ENCODE results near the gene NSMF. TPM values are rescaled to one million over a fixed set of nuclear protein-coding genes. Genes with fewer than 3 reads are reported as not detected.

The NSMF gene
- total and polyA plus RNA-seq, 2 donors (not counting 1 experiment from before 2014, with no cell fraction given) = 28.7 to 59.4 TPM

DNA sequence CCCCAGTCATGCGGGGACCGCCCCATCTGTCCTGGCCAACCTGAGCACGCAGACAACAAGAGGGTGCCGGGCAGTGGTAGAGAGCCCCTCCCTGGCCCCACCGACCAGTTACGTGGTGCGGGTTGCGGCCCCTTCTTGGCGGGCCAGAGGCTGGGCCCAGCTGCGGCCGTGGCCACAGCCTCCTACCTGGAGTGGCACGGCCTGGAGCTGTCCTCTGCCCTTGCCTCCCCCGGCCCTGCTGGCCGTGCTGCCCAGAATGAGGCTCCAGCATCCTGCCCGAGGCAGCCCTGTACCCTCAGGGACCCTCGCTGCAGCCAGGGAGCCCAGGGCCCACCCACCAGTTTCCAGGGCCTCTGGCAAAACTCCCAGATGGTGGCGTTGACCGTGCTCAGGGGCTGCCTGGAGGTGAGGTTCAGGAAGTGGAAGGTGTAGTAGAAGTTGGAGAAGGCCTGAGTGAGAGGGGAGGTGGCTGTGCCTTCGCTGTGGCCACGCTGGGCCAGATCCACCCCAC, 23.7 kb downstream of the NSMF start:
- Histone ChIP-seq H3K36me3 (replicated peaks in 1 of 2; ENCODE audit: control extremely low read depth in 1 of 2, control insufficient read depth in 1 of 2, extremely low read depth in 1 of 2, insufficient read depth in 2 of 2, low read length in 1 of 2) (no peaks in the 10 kb centered on the region), H3K4me2 (replicated peaks; ENCODE audit: low read depth, low read length, poor library complexity, severe bottlenecking) (no peak overlapping the region), H3K4me3 (ENCODE audit: control extremely low read depth in 1 of 5, extremely low read depth in 1 of 5, insufficient read depth in 1 of 5, low read depth in 2 of 5, low read length in 4 of 5) (no peak overlapping the region), H3K27me3 (replicated peaks in 1 of 4; ENCODE audit: control extremely low read depth in 1 of 4, control insufficient read depth in 3 of 4, insufficient read depth in 4 of 4, low read length in 3 of 4) (peaks cover 0 to 21% (median 5%) of the 10 kb centered on the region in 4 experiments), H2AFZ (ENCODE audit: insufficient read depth, low read depth, low read length, poor library complexity, severe bottlenecking) (no peak overlapping the region), H3K9me3 (ENCODE audit: control extremely low read depth in 1 of 3, control insufficient read depth in 2 of 3, insufficient read depth in 1 of 3, low read length in 2 of 3) (peaks cover 0 to 7% (median 0%) of the 10 kb centered on the region in 3 donors), H4K20me1 (ENCODE audit: control insufficient read depth, insufficient read depth, low read length, poor library complexity, severe bottlenecking) (no peaks in the 10 kb centered on the region), H3K9ac (ENCODE audit: low read length) (no peak overlapping the region), H3K79me2 (ENCODE audit: control insufficient read depth, insufficient read depth, low read length) (no peaks in the 10 kb centered on the region), H3K4me1 (ENCODE audit: control insufficient read depth in 2 of 2, insufficient read depth in 2 of 2, low read length in 2 of 2) (peaks cover 8 to 9% of the 10 kb centered on the region in 2 donors), H3K27ac (ENCODE audit: low read length in 2 of 2) (no peak overlapping the region)
- H3K27me3 Mint-ChIP-seq = no peaks in the 10 kb centered on the region
- H3K9me3 Mint-ChIP-seq (ENCODE audit: insufficient read depth) = no peaks in the 10 kb centered on the region
- H3K27ac Mint-ChIP-seq = no peak overlapping the region
- peaks cover 1% of the 10 kb centered on the region for H3K4me1 Mint-ChIP-seq
- intact Hi-C loops (cut with micrococcal nuclease) = no loop called here
- no peak overlapping the region for H3K4me3 Mint-ChIP-seq
- DNase-seq (no peak), ATAC-seq (ENCODE audit: low read depth) (no peak)
- WGBS (ENCODE audit: insufficient coverage) = 85% methylated on average over 20 of the region's 20 CpGs
- TF ChIP-seq, protein P1, sequence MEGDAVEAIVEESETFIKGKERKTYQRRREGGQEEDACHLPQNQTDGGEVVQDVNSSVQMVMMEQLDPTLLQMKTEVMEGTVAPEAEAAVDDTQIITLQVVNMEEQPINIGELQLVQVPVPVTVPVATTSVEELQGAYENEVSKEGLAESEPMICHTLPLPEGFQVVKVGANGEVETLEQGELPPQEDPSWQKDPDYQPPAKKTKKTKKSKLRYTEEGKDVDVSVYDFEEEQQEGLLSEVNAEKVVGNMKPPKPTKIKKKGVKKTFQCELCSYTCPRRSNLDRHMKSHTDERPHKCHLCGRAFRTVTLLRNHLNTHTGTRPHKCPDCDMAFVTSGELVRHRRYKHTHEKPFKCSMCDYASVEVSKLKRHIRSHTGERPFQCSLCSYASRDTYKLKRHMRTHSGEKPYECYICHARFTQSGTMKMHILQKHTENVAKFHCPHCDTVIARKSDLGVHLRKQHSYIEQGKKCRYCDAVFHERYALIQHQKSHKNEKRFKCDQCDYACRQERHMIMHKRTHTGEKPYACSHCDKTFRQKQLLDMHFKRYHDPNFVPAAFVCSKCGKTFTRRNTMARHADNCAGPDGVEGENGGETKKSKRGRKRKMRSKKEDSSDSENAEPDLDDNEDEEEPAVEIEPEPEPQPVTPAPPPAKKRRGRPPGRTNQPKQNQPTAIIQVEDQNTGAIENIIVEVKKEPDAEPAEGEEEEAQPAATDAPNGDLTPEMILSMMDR (IDR thresholded peaks at IDR 0.05) = no peak
- no peak for TF ChIP-seq EZH2 (IDR thresholded peaks at IDR 0.05; ENCODE audit: borderline replicate concordance, insufficient read depth, low read depth, low read length, poor library complexity, severe bottlenecking)
- CTCF ChIA-PET = no interaction called here
- POLR2A ChIA-PET = no interaction called here

DNA sequence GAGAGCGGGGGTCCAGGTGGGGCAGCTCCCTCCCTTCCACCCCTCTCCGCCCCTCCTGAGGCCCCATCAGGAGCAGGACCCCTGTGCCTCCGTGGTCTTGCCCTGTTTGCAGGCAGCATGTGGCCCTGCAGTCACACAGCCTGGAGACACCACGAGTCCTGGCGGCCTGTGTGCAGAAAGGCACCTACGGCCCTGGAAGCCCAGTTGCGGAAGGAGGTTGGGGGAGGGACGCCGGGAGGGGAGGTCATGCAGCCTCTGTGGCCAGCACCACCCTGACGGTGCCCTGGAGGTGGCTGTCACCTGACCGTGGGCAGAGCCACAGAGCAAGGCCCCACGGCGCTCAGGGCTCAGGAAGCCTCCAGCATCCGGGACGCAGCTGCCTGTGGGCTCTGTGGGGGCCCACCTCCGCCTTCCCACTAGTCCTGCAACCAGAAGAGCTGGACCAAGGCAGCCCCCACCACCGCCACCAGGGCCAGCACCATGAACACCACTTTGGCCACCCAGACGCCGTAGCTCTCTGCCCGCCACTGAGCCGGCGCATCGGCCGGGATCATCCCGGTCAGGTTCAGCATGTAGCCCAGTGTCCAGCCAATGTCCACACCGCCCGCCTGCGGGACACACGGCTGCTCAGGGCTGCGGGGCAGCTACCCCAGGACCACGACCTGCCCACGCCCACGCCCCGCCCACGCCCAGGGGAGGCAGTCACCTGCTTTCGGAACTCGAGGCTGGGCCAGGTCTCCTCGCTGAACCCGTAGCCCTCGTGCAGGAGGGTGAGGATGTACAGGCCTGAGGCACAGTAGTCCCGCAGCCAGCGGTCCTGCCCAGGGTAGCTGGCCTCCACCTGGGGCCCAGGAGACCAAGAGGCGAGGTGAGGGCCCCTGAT, 24.4 kb downstream of the NSMF start:
- Histone ChIP-seq H3K9me3 (ENCODE audit: control extremely low read depth in 1 of 3, control insufficient read depth in 2 of 3, insufficient read depth in 1 of 3, low read length in 2 of 3) (peaks cover 0 to 13% (median 0%) of the 10 kb centered on the region in 3 donors), H3K27me3 (replicated peaks in 1 of 4; ENCODE audit: control extremely low read depth in 1 of 4, control insufficient read depth in 3 of 4, insufficient read depth in 4 of 4, low read length in 3 of 4) (peaks cover 0 to 28% (median 8%) of the 10 kb centered on the region in 4 experiments), H3K4me1 (ENCODE audit: control insufficient read depth in 2 of 2, insufficient read depth in 2 of 2, low read length in 2 of 2) (peaks cover 15 to 16% of the 10 kb centered on the region in 2 donors), H3K4me2 (replicated peaks; ENCODE audit: low read depth, low read length, poor library complexity, severe bottlenecking) (no peak overlapping the region), H4K20me1 (ENCODE audit: control insufficient read depth, insufficient read depth, low read length, poor library complexity, severe bottlenecking) (no peaks in the 10 kb centered on the region), H3K36me3 (replicated peaks in 1 of 2; ENCODE audit: control extremely low read depth in 1 of 2, control insufficient read depth in 1 of 2, extremely low read depth in 1 of 2, insufficient read depth in 2 of 2, low read length in 1 of 2) (no peaks in the 10 kb centered on the region), H3K79me2 (ENCODE audit: control insufficient read depth, insufficient read depth, low read length) (no peaks in the 10 kb centered on the region), H3K9ac (ENCODE audit: low read length) (no peak overlapping the region), H3K27ac (ENCODE audit: low read length in 2 of 2) (no peak overlapping the region), H3K4me3 (ENCODE audit: control extremely low read depth in 1 of 5, extremely low read depth in 1 of 5, insufficient read depth in 1 of 5, low read depth in 2 of 5, low read length in 4 of 5) (no peak overlapping the region), H2AFZ (ENCODE audit: insufficient read depth, low read depth, low read length, poor library complexity, severe bottlenecking) (no peak overlapping the region)
- intact Hi-C loops (cut with micrococcal nuclease) = no loop called here
- DNase-seq = no peak
- CTCF ChIA-PET = no interaction called here
- H3K27me3 Mint-ChIP-seq = no peaks in the 10 kb centered on the region
- H3K27ac Mint-ChIP-seq = no peak overlapping the region
- ATAC-seq (ENCODE audit: low read depth) = no peak
- TF ChIP-seq, protein P1 (IDR thresholded peaks at IDR 0.05) = no peak
- no peak for TF ChIP-seq EZH2 (IDR thresholded peaks at IDR 0.05; ENCODE audit: borderline replicate concordance, insufficient read depth, low read depth, low read length, poor library complexity, severe bottlenecking)
- POLR2A ChIA-PET = no interaction called here
- H3K4me3 Mint-ChIP-seq = no peak overlapping the region
- H3K4me1 Mint-ChIP-seq = peaks cover 3% of the 10 kb centered on the region
- WGBS (ENCODE audit: insufficient coverage) = 67% methylated on average over 42 of the region's 43 CpGs
- no peaks in the 10 kb centered on the region for H3K9me3 Mint-ChIP-seq (ENCODE audit: insufficient read depth)

Data from B cell (primary cell).